GM19455 (cell line): ENCODE measurements around the gene ZDHHC11.
"Not testable (repeated sequence)": the region's sequence is repeated elsewhere in the genome, so short reads cannot be mapped to it uniquely, and the experiment has no call there.

Source experiments
- ATAC-seq: cut with Tn5 transposase; IDR thresholded peaks from one replicate; pipeline ENCODE4 v1.9.1; 2021; ENCODE audit not compliant: unreplicated experiment

ZDHHC11 gene

GRCh38 chr5:763998-764781 is 86.6 kb downstream of the ZDHHC11 start:
- ATAC-seq, result no peak

GRCh38 chr5:763397-763796 is 87.4 kb downstream of the ZDHHC11 start:
- no peak for ATAC-seq

- not testable (repeated sequence) for ATAC-seq
Observed at GRCh38 chr5:762996-763395, 87.8 kb downstream of the ZDHHC11 start.

GRCh38 chr5:761854-762710 is 88.7 kb downstream of the ZDHHC11 start:
- ATAC-seq, result no peak

- no peak for ATAC-seq
Observed at GRCh38 chr5:761059-761771, 89.6 kb downstream of the ZDHHC11 start.

GRCh38 chr5:760363-761058 is 90.3 kb downstream of the ZDHHC11 start:
- no peak for ATAC-seq

- ATAC-seq, result no peak
Observed at GRCh38 chr5:759781-760362, 90.9 kb downstream of the ZDHHC11 start.

GRCh38 chr5:759111-759751 is 91.6 kb downstream of the ZDHHC11 start:
- no peak for ATAC-seq

GRCh38 chr5:758698-759053 is 92.1 kb downstream of the ZDHHC11 start:
- no peak for ATAC-seq

- no peak for ATAC-seq
Observed at GRCh38 chr5:757931-758697, 92.7 kb downstream of the ZDHHC11 start.

GRCh38 chr5:757346-757930 is 93.3 kb downstream of the ZDHHC11 start:
- ATAC-seq, result no peak

- ATAC-seq, result no peak
Observed at GRCh38 chr5:756865-757345, 93.9 kb downstream of the ZDHHC11 start.

- ATAC-seq, result no peak
Observed at GRCh38 chr5:756171-756570, 94.6 kb downstream of the ZDHHC11 start.

GRCh38 chr5:754143-754632 is 96.6 kb downstream of the ZDHHC11 start:
- ATAC-seq, result not testable (repeated sequence)

- not testable (repeated sequence) for ATAC-seq
Observed at GRCh38 chr5:753567-754142, 97.1 kb downstream of the ZDHHC11 start.

- not testable (repeated sequence) for ATAC-seq
Observed at GRCh38 chr5:752532-753115, 98.2 kb downstream of the ZDHHC11 start.

- ATAC-seq, result not testable (repeated sequence)
Observed at GRCh38 chr5:751992-752391, 98.8 kb downstream of the ZDHHC11 start.

GRCh38 chr5:751496-751895 is 99.3 kb downstream of the ZDHHC11 start:
- ATAC-seq, result no peak
